Mesodermal cell (in vitro differentiated cells): ENCODE data around the gene OPN1MW3. TPM values are rescaled to one million over a fixed set of nuclear protein-coding genes. Genes with fewer than 3 reads are reported as not detected.
"Not testable (repeated sequence)": the region's sequence is repeated elsewhere in the genome, so short reads cannot be mapped to it uniquely, and the experiment has no call there.

Experiments
- H3K27ac ChIP-seq: 2 replicates; pipeline ENCODE4 v1.7.0; 2013; ENCODE audit warnings: mild to moderate bottlenecking, low read depth, low read length, moderate library complexity; ENCODE audit not compliant: severe bottlenecking
- H3K36me3 ChIP-seq: 2 replicates; pipeline ENCODE4 v1.7.1; 2013; ENCODE audit warnings: mild to moderate bottlenecking, low read length, moderate library complexity; ENCODE audit not compliant: control insufficient read depth, insufficient read depth
- H3K4me1 ChIP-seq: one replicate; pipeline ENCODE4 v1.7.1; 2013; ENCODE audit warnings: mild to moderate bottlenecking, low read length; ENCODE audit not compliant: insufficient read depth, control insufficient read depth, poor library complexity, severe bottlenecking
- H3K4me3 ChIP-seq: 2 replicates; pipeline ENCODE4 v1.7.0; 2013; ENCODE audit warnings: low read length, control low read depth, mild to moderate bottlenecking; ENCODE audit not compliant: insufficient read depth, poor library complexity, severe bottlenecking; ENCODE audit errors: extremely low read depth
- H3K9me3 ChIP-seq: 2 replicates; pipeline ENCODE4 v1.7.1; 2013; ENCODE audit warnings: mild to moderate bottlenecking, low read length, moderate library complexity; ENCODE audit not compliant: control insufficient read depth
- WGBS, 2 experiments: methylation state at CpG; one replicate each; pipeline ENCODE4 v1.1.5; 2013; ENCODE audit warnings: missing lambda C conversion rate in 2 of 2; ENCODE audit not compliant: insufficient coverage in 2 of 2; 5-methylcytosine and 5-hydroxymethylcytosine counted together
- polyA plus RNA-seq, 2 experiments: library from polyadenylated mRNA; stranded (reverse); fragments of 50-300 nt; gene quantifications; one replicate each; pipeline ENCODE4 v1.2.3, GENCODE V29; 2013

OPN1MW3 gene
- polyA plus RNA-seq (2013, experiment 1 of 2) = not detected
- not detected for polyA plus RNA-seq (2013, experiment 2 of 2)

DNA sequence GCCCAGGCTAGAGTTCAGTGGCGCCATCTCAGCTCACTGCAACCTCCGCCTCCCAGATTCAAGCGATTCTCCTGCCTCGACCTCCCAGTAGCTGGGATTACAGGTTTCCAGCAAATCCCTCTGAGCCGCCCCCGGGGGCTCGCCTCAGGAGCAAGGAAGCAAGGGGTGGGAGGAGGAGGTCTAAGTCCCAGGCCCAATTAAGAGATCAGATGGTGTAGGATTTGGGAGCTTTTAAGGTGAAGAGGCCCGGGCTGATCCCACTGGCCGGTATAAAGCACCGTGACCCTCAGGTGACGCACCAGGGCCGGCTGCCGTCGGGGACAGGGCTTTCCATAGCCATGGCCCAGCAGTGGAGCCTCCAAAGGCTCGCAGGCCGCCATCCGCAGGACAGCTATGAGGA, at the start of gene OPN1MW3:
OPN1MW3 (plus strand) TSS at position 301 of the 400 bp plus-strand sequence; CDS start at position 339, 38 bp downstream.
- not testable (repeated sequence) for H3K27ac ChIP-seq, H3K36me3 ChIP-seq, H3K4me3 ChIP-seq, H3K4me1 ChIP-seq, H3K9me3 ChIP-seq
- no CpG with 5 or more reads among the region's 17 CpGs for WGBS, 2 experiments

DNA sequence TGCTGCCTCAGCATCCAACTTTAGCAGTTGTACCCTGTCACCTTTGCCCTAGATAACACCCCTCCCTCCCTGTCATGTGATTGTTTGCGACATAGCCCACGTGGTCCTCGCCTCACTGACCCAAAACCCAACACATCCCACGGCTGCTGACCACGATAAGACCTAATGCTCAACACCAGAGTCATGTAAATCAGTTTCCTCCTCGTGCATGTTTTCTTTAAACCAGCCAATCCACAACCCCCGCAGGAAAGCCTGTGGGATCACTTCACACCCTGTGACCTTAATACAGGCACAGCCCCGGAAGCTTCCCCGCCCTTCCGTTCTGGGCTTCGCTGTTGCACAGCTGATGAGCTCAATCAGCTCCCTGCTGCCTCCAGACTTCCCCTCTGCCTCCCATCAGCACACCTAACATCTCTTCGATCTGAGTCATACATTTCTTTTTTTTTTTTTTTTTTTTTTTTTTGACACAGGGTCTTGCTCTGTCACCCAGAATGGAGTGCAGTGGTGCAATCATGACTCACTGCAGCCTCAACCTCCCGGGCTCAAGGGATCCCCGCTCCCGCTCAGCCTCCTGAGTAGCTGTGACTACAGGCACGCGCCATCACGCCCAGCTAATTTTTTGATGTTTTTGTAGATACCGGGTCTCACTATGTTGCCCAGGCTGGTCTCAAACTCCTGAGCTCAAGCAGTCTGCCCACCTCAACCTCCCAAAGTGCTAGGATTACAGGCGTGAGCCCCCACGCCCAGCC, 47.5 kb upstream of the OPN1MW3 start:
- WGBS, 2 experiments = no CpG with 5 or more reads among the region's 21 CpGs
- H3K4me3 ChIP-seq, H3K27ac ChIP-seq, H3K9me3 ChIP-seq, H3K4me1 ChIP-seq, H3K36me3 ChIP-seq: not testable (repeated sequence)

DNA sequence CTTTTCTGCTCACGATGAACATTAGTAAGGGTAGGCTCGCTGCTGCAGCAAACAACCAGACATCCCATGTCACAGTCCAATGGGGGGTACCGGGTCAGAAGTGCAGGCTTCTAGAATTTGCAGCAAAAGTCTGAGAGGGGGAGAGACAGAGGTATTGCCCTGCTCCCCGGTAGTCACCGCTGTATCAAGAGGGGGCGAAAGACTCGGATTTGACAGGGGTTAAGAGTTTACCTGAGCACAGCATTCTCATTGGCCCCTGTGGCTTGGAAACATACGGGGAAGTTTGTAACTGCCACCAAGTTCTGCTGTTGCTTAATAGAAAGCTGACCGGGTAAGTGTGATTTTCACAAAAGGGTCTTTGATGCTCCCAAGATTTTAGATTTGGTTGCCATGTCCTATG, 46.3 kb upstream of the OPN1MW3 start:
- H3K36me3 ChIP-seq, H3K9me3 ChIP-seq, H3K27ac ChIP-seq, H3K4me3 ChIP-seq, H3K4me1 ChIP-seq: not testable (repeated sequence)
- no CpG with 5 or more reads among the region's 9 CpGs for WGBS, 2 experiments

DNA sequence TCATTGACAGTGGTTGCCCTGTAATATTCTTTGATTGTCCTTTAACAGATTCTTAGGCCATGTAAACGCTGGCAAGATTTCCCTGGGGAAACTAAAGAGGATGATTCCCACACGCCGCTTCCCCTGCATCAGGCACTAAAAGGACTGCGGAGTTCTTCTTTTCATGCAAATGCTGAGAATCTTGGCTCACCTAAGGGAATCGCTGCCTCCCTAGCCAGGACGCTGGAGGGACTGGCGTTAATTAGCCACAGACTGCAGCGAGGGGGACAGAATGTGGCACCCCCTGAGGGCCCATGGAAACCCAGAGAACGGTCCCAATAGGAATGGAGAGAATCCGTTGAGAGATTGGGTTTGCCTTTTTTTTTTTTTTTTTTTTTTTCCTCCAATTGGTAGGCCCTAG, 45.9 kb upstream of the OPN1MW3 start:
- not testable (repeated sequence) for H3K9me3 ChIP-seq, H3K27ac ChIP-seq, H3K4me3 ChIP-seq, H3K4me1 ChIP-seq, H3K36me3 ChIP-seq
- no CpG with 5 or more reads among the region's 10 CpGs for WGBS, 2 experiments

DNA sequence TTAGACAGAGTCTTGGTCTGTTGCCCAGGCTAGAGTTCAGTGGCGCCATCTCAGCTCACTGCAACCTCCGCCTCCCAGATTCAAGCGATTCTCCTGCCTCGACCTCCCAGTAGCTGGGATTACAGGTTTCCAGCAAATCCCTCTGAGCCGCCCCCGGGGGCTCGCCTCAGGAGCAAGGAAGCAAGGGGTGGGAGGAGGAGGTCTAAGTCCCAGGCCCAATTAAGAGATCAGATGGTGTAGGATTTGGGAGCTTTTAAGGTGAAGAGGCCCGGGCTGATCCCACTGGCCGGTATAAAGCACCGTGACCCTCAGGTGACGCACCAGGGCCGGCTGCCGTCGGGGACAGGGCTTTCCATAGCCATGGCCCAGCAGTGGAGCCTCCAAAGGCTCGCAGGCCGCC, 37.9 kb upstream of the OPN1MW3 start, which contains the start of gene OPN1MW2:
OPN1MW2 (plus strand) TSS at position 301 of the 400 bp plus-strand sequence; CDS start at position 361, 60 bp downstream.
- H3K36me3 ChIP-seq, H3K27ac ChIP-seq, H3K4me3 ChIP-seq, H3K9me3 ChIP-seq, H3K4me1 ChIP-seq: not testable (repeated sequence)
- no CpG with 5 or more reads among the region's 16 CpGs for WGBS, 2 experiments

DNA sequence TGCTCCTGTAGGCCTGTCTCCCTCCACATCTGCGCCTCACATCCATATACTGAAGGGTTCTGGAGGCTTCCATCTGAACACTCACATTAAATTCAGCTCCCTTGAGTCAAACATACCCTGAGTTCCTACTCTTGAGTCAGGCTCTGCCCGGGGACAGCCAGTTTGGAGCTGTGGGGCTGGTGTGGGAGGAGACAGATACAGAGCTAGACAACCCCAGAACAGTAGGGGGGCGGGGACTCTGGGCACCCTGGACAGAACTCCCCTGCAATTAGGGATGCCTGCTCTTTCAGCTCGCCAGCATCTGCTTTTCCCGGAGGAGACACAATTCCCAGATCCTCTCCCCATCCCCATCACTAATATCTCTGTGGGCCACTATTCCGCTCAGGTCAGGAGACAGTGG, 32.1 kb upstream of the OPN1MW3 start:
- H3K4me1 ChIP-seq, H3K27ac ChIP-seq, H3K36me3 ChIP-seq, H3K9me3 ChIP-seq, H3K4me3 ChIP-seq: not testable (repeated sequence)
- no CpG with 5 or more reads among the region's 6 CpGs for WGBS, 2 experiments

DNA sequence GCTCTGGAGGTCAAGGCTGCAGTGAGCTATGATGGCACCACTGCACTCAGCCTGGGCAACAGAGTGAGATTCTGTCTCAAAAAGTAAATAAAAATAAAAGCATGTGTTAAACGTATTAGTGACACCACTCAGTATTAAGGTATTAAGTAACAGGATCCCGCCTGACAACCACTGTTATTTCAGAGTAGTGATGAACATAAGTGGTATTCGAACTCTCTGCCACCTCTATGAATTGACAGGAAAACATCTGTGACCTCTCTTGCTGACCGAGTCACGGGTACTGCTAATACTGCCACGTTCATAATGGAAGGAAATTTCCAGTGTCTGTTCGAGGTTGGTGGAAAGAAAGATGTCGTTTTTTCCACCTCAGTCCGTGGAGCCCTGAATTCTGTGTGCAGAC, 30.7 kb upstream of the OPN1MW3 start:
- not testable (repeated sequence) for H3K4me3 ChIP-seq, H3K9me3 ChIP-seq, H3K4me1 ChIP-seq, H3K27ac ChIP-seq, H3K36me3 ChIP-seq
- no CpG with 5 or more reads among the region's 9 CpGs for WGBS, 2 experiments

DNA sequence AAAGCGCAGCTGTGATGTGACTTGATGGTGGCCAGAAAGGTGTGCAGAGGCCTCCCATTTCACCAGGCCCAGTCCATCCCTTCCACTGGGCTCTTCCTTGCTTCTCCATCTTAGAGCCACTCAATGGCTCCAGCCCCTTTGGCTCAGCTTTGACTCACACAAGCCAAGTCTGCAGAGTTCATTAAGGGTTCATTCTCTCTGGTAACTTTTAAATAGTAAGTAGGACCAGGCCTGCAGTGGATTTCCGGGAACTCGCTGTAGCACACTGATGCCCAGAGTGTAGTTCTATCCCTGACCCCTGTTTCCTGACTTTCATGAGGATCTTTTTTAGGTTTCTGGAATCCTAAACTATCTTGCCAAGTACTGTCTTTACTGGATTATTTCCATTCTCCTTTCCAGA, 25.9 kb upstream of the OPN1MW3 start:
- not testable (repeated sequence) for H3K27ac ChIP-seq, H3K9me3 ChIP-seq, H3K4me3 ChIP-seq, H3K36me3 ChIP-seq, H3K4me1 ChIP-seq
- no CpG with 5 or more reads among the region's 3 CpGs for WGBS, 2 experiments

DNA sequence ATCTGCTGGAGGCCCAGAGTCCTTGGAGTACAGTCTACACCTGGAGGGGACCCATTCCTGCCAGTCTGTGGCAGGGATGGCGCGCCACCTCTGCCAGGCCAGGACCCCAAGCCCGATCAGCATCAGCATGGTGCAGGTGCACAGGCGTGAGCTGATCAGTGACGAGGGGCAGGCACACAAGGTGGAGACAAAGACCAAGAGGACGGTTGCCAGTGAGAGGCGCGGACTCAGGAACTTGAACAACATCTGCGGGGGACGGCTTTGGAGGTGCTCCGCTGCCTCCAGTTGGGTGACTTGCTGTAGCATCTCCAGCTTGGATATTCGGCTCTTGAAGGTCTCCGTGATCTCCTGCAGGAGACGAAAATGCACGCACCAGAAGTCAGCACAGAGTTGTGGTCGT, 23.8 kb upstream of the OPN1MW3 start:
- H3K9me3 ChIP-seq, H3K36me3 ChIP-seq, H3K4me3 ChIP-seq, H3K4me1 ChIP-seq, H3K27ac ChIP-seq: not testable (repeated sequence)
- WGBS, 2 experiments = no CpG with 5 or more reads among the region's 16 CpGs

DNA sequence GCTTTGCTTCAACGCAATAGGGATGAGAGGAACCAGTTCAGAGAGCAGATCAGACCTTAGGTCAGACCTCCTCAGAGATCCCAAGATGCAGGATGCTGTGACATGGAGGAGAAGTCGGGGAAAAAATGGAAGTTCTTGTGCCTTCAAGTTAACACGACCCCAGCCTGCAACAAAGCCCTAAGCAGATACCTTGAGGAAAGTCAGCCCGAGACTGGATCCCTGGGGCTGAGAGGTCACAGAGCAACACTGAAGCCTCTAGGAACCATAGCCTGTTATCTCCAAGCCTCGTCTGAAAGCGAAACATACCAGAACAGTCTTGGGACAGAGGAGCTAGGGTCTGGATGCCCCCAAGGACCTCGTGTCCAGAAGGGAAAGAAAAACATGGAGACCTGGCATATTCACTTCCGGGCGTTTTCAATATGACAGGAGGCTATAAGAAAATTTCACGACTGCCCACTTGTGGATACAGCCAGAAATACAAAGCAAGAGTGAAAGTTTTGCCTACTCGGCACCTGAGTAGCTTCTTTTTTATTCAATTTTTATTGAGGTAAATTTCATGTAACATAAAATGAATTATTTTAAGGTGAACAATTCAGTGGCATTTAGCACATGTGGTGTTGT, 18.3 kb upstream of the OPN1MW3 start:
- not testable (repeated sequence) for H3K4me1 ChIP-seq, H3K27ac ChIP-seq, H3K4me3 ChIP-seq, H3K9me3 ChIP-seq, H3K36me3 ChIP-seq
- 100% methylated on average over 1 of the region's 11 CpGs; no CpG with 5 or more reads in 1 of the 2 experiments for WGBS, 2 experiments

DNA sequence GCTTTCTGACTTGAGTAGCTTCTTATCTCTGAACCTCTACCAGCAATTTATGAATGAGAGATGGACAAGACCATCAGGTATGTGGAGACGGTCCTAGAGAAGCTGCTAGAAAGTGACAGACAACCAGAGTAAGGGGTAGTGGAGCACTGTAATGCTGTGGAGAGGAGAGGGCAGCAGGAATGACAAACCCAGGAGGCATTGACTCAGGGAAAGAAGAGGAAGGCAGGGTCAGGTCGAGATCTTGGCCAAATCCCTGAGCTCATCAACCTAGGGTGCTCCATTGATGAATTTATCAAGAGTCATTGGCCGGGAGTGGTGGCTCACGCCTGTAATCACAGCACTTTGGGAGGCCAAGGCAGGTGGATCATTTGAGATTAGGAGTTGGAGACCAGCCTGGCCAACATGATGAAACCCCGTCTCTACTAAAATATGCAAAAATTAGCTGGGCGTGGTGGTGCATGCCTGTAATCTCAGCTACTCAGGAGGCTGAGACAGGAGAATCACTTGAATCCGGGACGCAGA, 17.3 kb upstream of the OPN1MW3 start:
- not testable (repeated sequence) for H3K4me3 ChIP-seq, H3K36me3 ChIP-seq, H3K4me1 ChIP-seq, H3K9me3 ChIP-seq, H3K27ac ChIP-seq
- 43 to 92% methylated on average over 1 to 4 of the region's 8 CpGs for WGBS, 2 experiments
